CD8-positive, alpha-beta memory T cell (primary cell): ENCODE results near the gene DFFB. TPM values are rescaled to one million over a fixed set of nuclear protein-coding genes. Genes with fewer than 3 reads are reported as not detected.

Source experiments
- CTCF ChIA-PET: fragments of 350-600 bp; sonication (Branson Sonifier 250); formaldehyde crosslinking; loops from one replicate; lab custom pipeline; 2021; ENCODE audit warnings: antibody characterized with exemption; lab: Charles Lee
- POLR2A ChIA-PET: fragments of 350-600 bp; sonication (Branson Sonifier 250); formaldehyde crosslinking; loops from one replicate; lab custom pipeline; 2021; ENCODE audit warnings: antibody characterized with exemption; lab: Charles Lee
- DNase-seq, 5 donors: peaks; one replicate each; pipeline versions ENCODE4 v3.0.0 to v3.0.0-alpha.2; 2020 to 2022; ENCODE audit warnings: mixed read lengths in 1 of 5
- H3K27ac ChIP-seq: one replicate; pipeline ENCODE4 v1.7.0; 2013; ENCODE audit warnings: low read depth, mild to moderate bottlenecking, low read length, moderate library complexity
- H3K27me3 ChIP-seq: 2 replicates; pipeline ENCODE4 v1.7.0; 2013; ENCODE audit warnings: low read length, mild to moderate bottlenecking; ENCODE audit not compliant: insufficient read depth, poor library complexity, severe bottlenecking
- H3K36me3 ChIP-seq: 2 replicates; pipeline ENCODE4 v1.7.0; 2013; ENCODE audit warnings: mild to moderate bottlenecking, low read length, moderate library complexity; ENCODE audit not compliant: insufficient read depth
- H3K4me1 ChIP-seq: 2 replicates; pipeline ENCODE4 v1.7.0; 2013; ENCODE audit warnings: mild to moderate bottlenecking, low read length, moderate library complexity; ENCODE audit not compliant: insufficient read depth
- H3K4me3 ChIP-seq: 2 replicates; pipeline ENCODE4 v1.7.0; 2013; ENCODE audit warnings: mild to moderate bottlenecking, low read length
- H3K9me3 ChIP-seq: 2 replicates; pipeline ENCODE4 v1.7.0; 2013; ENCODE audit warnings: mild to moderate bottlenecking, low read length
- H3K27ac Mint-ChIP-seq, 8 donors: one replicate each; pipeline ENCODE4 v1.8.0; 2020 to 2021; ENCODE audit warnings: mixed read lengths in 8 of 8, mild to moderate bottlenecking in 6 of 8, inconsistent platforms in 3 of 8, moderate library complexity in 3 of 8
- H3K27me3 Mint-ChIP-seq, 2 donors: one replicate each; pipeline ENCODE4 v1.8.0; 2020 to 2021; ENCODE audit warnings: mixed read lengths in 2 of 2, mild to moderate bottlenecking in 1 of 2, moderate library complexity in 1 of 2
- H3K36me3 Mint-ChIP-seq, 3 donors: one replicate each; pipeline ENCODE4 v1.8.0; 2020 to 2021; ENCODE audit warnings: mixed read lengths in 3 of 3, inconsistent platforms in 1 of 3, mild to moderate bottlenecking in 1 of 3
- H3K4me1 Mint-ChIP-seq, 3 donors: one replicate each; pipeline ENCODE4 v1.8.0; 2020 to 2021; ENCODE audit warnings: mixed read lengths in 3 of 3, inconsistent platforms in 1 of 3, mild to moderate bottlenecking in 1 of 3
- H3K4me3 Mint-ChIP-seq, 7 donors: one replicate each; pipeline ENCODE4 v1.8.0; 2020 to 2021; ENCODE audit warnings: mixed read lengths in 7 of 7, mild to moderate bottlenecking in 6 of 7, moderate library complexity in 4 of 7, inconsistent platforms in 2 of 7
- H3K9me3 Mint-ChIP-seq, 5 donors: one replicate each; pipeline ENCODE4 v1.8.0; 2020 to 2022; ENCODE audit warnings: mixed read lengths in 5 of 5, mild to moderate bottlenecking in 3 of 5, moderate library complexity in 2 of 5, inconsistent platforms in 1 of 5
- polyA plus RNA-seq: library from polyadenylated mRNA; unstranded; fragments of 300-500 nt; fragmentation: Illumina TruSeq; gene quantifications from one replicate; pipeline ENCODE4 v1.2.3, GENCODE V29; 2021
- total RNA-seq, 2 experiments: library from RNA; stranded (reverse); gene quantifications; one replicate each; pipeline ENCODE4 v1.2.3, GENCODE V29; 2021

Gene DFFB
- total and polyA plus RNA-seq, 3 experiments from 2014 or later = 8.3 to 14.6 (median 10.9) TPM

DNA sequence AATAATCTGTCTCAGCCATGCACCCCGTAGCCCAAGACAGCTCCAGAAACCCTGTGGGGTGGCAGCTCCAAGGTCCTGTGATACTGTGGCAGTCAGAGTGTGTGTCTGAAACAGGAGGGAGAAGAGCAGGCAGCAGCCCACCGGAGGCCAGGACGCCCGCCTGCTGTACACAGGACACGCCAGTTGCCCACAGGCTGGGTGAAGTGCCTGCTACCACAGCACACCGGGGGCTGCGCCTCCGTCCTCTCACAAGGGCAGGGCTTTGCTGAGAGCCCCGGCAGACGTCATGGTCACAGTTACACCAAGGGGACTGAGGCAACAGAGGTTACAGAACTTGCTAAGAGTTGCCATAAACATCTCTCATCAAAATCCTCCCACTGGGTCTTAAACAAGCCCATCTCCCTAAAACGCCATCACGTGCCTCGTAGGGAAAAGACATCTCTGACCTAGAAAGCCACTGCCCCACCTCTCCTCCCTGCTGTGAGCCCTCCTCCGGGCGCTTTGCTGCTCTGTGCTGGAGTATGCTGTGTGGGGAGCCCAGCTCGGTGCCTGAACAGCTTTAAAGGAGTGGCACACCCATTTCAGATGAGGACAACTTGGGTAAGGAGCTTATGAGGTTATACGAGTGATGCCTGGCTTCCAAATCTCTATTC lies 37.5 kb downstream of the DFFB start:
- POLR2A ChIA-PET = no interaction called here
- CTCF ChIA-PET = interaction anchor here (1.8 kb wide), 1 partner anchor 37 kb away, joined by 3 read pairs; the partner anchor contains the start of genes CEP104 and DFFB
- H3K4me1 Mint-ChIP-seq = peaks cover 39 to 62% (median 54%) of the 10 kb centered on the region in 3 donors

DNA sequence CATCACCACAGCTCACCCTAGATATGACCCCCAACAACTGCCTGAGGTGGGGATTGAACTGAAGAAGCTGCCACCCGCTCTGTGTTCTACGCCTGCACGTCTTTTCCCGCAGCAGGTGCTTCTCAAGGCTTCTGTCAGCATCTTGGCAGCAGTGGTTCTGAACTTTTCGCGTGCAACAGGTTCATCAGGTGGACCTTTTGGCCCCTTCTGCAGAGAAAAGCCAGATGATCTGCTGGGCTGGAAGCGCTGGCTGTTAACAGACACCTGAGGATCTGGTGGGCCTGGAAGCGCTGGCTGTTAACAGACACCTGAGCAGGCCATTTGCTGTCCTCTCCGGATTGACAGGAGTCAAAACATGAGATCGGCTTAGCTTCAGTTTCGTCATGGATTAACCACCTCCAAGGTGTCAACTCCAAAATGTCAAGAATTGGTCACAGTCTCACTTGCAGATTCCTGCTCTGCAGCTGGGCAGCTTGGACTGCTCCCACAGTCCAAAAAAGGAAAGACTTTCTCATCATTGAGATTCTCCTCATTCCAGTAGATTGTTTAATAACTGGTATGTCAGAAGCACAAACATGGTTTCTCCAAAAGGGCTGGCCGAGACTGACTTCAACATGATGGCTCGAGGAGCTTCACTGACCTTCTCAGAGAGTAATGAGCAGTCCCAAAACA lies 38.1 kb downstream of the DFFB start:
- peak overlapping the region in 1 of 7 donors; percentile 32 for H3K4me3 Mint-ChIP-seq
- H3K4me1 Mint-ChIP-seq = peaks cover 35 to 60% (median 47%) of the 10 kb centered on the region in 3 donors
- H3K9me3 ChIP-seq = peaks cover 13% of the 10 kb centered on the region
- POLR2A ChIA-PET = interaction anchor here (0.5 kb wide), 1 partner anchor 128 kb away, joined by 4 read pairs; no protein-coding TSS in a partner anchor
- H3K27ac Mint-ChIP-seq = peak overlapping the region in 4 of 8 donors; percentile 21 to 63 (median 44)
- H3K27me3 Mint-ChIP-seq = no peaks in the 10 kb centered on the region
- CTCF ChIA-PET = interaction anchor here (1.1 kb wide), 1 partner anchor 120 kb away, joined by 3 read pairs; no protein-coding TSS in a partner anchor
- H3K4me3 ChIP-seq = no peak overlapping the region
- no peak overlapping the region for H3K27ac ChIP-seq
- peaks cover 19% of the 10 kb centered on the region for H3K4me1 ChIP-seq
- peaks cover 12% of the 10 kb centered on the region for H3K36me3 ChIP-seq
- peaks cover 2 to 12% (median 11%) of the 10 kb centered on the region in 5 donors for H3K9me3 Mint-ChIP-seq
- H3K36me3 Mint-ChIP-seq = peaks cover 9 to 54% (median 12%) of the 10 kb centered on the region in 3 donors
- peak in 1 of 5 donors; percentile 31 for DNase-seq
- no peaks in the 10 kb centered on the region for H3K27me3 ChIP-seq

More for the DNA sequence above, 37.5 kb downstream of the DFFB start:
- H3K4me3 ChIP-seq = no peak overlapping the region
- no peaks in the 10 kb centered on the region for H3K27me3 ChIP-seq
- no peaks in the 10 kb centered on the region for H3K27me3 Mint-ChIP-seq
- peaks cover 2 to 12% (median 11%) of the 10 kb centered on the region in 5 donors for H3K9me3 Mint-ChIP-seq
- peaks cover 12 to 57% (median 12%) of the 10 kb centered on the region in 3 donors for H3K36me3 Mint-ChIP-seq
- H3K27ac Mint-ChIP-seq = peak overlapping the region in 3 of 8 donors; percentile 29 to 47 (median 30)
- peaks cover 21% of the 10 kb centered on the region for H3K4me1 ChIP-seq
- H3K27ac ChIP-seq = no peak overlapping the region
- H3K36me3 ChIP-seq = peaks cover 18% of the 10 kb centered on the region
- DNase-seq = no peak
- H3K4me3 Mint-ChIP-seq = no peak overlapping the region
- peaks cover 13% of the 10 kb centered on the region for H3K9me3 ChIP-seq

DNA sequence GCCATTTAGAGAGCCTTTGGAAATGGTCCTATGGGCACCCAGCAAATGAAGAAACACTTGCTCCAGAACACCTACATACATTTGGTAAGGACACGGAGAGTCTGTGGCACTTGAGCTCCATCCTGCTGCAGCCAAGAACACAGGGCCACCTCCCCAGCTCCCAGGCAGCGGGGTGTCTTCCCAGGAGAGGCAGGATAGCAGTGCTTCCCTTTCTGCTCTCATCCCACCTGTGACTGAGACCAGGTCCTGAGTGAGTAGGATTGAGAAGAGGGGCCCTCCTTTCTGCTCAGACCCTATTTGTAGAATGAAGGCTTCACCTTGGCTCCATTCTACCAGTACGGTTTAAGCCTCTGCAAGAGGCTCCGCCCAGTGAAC lies 38.7 kb downstream of the DFFB start:
- peaks cover 2 to 12% (median 11%) of the 10 kb centered on the region in 5 donors for H3K9me3 Mint-ChIP-seq
- ChIA-PET POLR2A (no interaction called here), CTCF (interaction anchor here (1.1 to 1.5 kb wide), 2 partner anchors 38 to 120 kb away, joined by 3 to 4 read pairs; partner anchors contain the start of genes CEP104 and DFFB)
- H3K9me3 ChIP-seq = peaks cover 13% of the 10 kb centered on the region
- peaks cover 9 to 53% (median 12%) of the 10 kb centered on the region in 3 donors for H3K36me3 Mint-ChIP-seq
- peak overlapping the region in 3 of 8 donors; percentile 7 to 63 (median 60) for H3K27ac Mint-ChIP-seq
- no peak for DNase-seq
- H3K36me3 ChIP-seq = peaks cover 7% of the 10 kb centered on the region
- H3K27ac ChIP-seq = no peak overlapping the region
- peaks cover 32 to 60% (median 42%) of the 10 kb centered on the region in 3 donors for H3K4me1 Mint-ChIP-seq
- H3K27me3 ChIP-seq = no peaks in the 10 kb centered on the region
- H3K4me3 ChIP-seq = no peak overlapping the region
- H3K27me3 Mint-ChIP-seq = no peaks in the 10 kb centered on the region
- peak overlapping the region in 1 of 7 donors; percentile 32 for H3K4me3 Mint-ChIP-seq
- peaks cover 14% of the 10 kb centered on the region for H3K4me1 ChIP-seq

DNA sequence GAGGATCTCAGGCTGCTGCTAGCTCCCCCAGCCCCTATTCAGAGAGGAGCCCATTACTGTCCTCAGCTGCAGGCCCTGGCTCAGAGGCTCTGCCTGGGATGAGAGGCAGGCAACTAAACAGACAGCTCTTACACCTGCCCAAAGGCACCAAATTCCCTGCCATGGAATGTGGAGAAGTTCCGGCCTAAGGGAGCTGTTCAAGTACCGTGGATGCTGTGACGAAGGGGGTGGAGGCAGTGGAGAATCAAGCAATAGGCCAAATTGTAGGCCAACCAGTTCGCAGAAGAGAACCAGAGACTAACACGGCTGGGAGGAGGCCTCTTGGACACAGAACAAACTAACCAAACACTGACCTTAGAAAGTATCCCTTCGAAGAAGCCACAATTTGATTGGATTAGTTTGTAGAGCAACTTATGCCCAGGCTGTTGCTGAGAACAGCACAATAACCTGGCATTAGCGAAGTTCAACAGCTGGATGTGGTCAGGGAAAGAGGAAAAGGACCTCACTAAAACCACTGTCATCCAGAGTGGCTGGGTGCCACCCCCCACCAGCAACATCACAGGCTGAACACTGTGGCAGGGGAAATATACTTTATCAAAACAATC lies 39.2 kb downstream of the DFFB start:
- H3K4me1 Mint-ChIP-seq = peaks cover 30 to 54% (median 40%) of the 10 kb centered on the region in 3 donors

DNA sequence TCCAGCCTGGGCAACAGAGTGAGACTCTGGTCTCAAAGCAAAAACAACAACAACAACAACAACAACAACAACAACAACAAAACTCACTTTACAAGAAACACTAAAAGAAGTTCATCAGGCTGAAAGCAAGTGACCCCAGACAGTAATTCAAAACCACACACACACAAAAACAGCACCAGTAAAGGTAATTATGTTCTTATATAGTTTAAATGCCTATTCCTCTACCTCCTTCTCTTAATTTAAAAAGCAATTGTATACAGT lies 41.1 kb downstream of the DFFB start:
- Histone ChIP-seq H3K27ac (no peak overlapping the region), H3K4me1 (peaks cover 35% of the 10 kb centered on the region), H3K9me3 (peaks cover 13% of the 10 kb centered on the region), H3K27me3 (no peaks in the 10 kb centered on the region), H3K4me3 (no peak overlapping the region), H3K36me3 (peaks cover 6% of the 10 kb centered on the region)
- peaks cover 2 to 12% (median 11%) of the 10 kb centered on the region in 5 donors for H3K9me3 Mint-ChIP-seq
- H3K27ac Mint-ChIP-seq = peak overlapping the region in 5 of 8 donors; percentile 27 to 91 (median 83)
- H3K36me3 Mint-ChIP-seq = peaks cover 6 to 40% (median 12%) of the 10 kb centered on the region in 3 donors
- peaks cover 0 to 1% of the 10 kb centered on the region in 2 donors for H3K27me3 Mint-ChIP-seq
- peaks cover 32 to 60% (median 49%) of the 10 kb centered on the region in 3 donors for H3K4me1 Mint-ChIP-seq
- ChIA-PET POLR2A (no interaction called here), CTCF (no interaction called here)
- peak overlapping the region in 4 of 7 donors; percentile 15 to 96 (median 91) for H3K4me3 Mint-ChIP-seq
- DNase-seq = no peak

More for the DNA sequence above, 39.2 kb downstream of the DFFB start:
- Histone ChIP-seq H3K4me3 (no peak overlapping the region), H3K9me3 (peaks cover 13% of the 10 kb centered on the region), H3K36me3 (peaks cover 6% of the 10 kb centered on the region), H3K4me1 (peaks cover 16% of the 10 kb centered on the region), H3K27ac (no peak overlapping the region), H3K27me3 (no peaks in the 10 kb centered on the region)
- peak overlapping the region in 1 of 7 donors; percentile 32 for H3K4me3 Mint-ChIP-seq
- H3K36me3 Mint-ChIP-seq = peaks cover 9 to 50% (median 12%) of the 10 kb centered on the region in 3 donors
- no peaks in the 10 kb centered on the region for H3K27me3 Mint-ChIP-seq
- ChIA-PET POLR2A (no interaction called here), CTCF (interaction anchor here (1.1 to 1.5 kb wide), 2 partner anchors 39 to 121 kb away, joined by 3 to 4 read pairs; partner anchors contain the start of genes CEP104 and DFFB)
- peak overlapping the region in 3 of 8 donors; percentile 4 to 85 (median 63) for H3K27ac Mint-ChIP-seq
- no peak for DNase-seq
- H3K9me3 Mint-ChIP-seq = peaks cover 2 to 12% (median 11%) of the 10 kb centered on the region in 5 donors

DNA sequence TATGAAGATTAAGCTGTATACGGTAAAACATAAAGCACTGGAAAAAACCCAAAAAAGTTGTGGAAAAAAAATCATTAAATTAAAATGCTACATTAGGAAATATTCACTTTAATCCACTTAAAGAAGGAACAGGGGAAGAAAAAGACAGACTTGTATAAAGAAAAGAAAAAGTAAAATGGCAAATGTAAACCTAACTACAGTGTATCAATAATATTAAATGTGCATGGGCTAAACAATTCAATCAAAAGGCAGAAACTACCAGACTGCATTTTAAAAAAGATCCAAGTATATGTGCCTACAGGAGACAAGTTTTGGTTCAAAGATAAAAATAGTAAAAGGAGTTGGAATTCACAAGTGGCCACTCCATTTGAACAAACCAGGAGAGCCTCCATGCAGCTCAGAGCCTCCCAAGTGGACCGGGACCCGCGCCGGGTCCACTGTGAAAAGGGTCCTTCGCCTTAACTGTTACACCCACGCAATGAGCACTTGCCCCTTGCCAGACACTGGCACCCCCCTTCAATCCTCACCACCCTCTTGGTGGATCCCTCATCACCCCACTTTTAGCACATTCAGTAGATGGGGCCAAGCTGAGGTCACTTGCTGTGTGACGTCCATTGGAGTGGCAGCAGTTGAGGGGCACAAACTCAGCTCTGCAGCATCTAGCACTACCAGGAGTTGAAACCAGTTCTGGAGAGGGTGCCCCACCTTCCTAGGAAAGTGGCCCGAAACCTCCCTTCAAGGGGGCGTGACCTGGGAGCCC lies 41.9 kb downstream of the DFFB start:
- CTCF ChIA-PET = interaction anchor here (1.9 to 3.0 kb wide), 2 partner anchors 15 to 42 kb away, joined by 9 to 15 read pairs; partner anchors contain the start of genes CEP104 and DFFB
- H3K9me3 ChIP-seq = peaks cover 13% of the 10 kb centered on the region
- peaks cover 2 to 12% (median 11%) of the 10 kb centered on the region in 5 donors for H3K9me3 Mint-ChIP-seq

DNA sequence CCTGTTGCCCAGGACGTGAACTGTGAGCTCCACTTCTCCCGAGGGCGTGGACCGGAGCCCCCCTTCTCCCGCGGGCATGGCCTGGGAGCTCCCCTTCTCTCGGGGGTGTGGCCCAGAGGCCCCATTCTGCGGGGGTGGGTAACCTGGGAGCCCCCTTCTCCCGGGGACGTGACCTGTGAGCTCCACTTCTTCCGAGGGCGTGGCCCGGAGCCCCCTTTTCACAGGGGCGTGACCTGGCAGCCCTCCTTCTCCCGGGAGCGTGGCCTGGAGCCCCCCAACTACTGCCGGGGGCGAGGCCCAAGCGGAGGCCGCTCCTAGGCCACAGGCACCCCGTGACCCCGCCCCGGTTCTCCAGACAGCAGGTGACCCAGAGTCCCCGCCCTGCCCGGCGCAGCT lies 42.5 kb downstream of the DFFB start:
- H3K27me3 ChIP-seq = no peaks in the 10 kb centered on the region
- POLR2A ChIA-PET = interaction anchor here (0.7 to 2.3 kb wide), 5 partner anchors 10 to 103 kb away, joined by 3 to 18 read pairs (median 5); partner anchors contain the start of genes CEP104, DFFB and LRRC47
- peak in 1 of 5 donors; percentile 82 for DNase-seq
- peak overlapping the region; percentile 84 to 98 (median 95) for H3K27ac Mint-ChIP-seq
- peaks cover 32 to 67% (median 54%) of the 10 kb centered on the region in 3 donors for H3K4me1 Mint-ChIP-seq
- peaks cover 2 to 12% (median 11%) of the 10 kb centered on the region in 5 donors for H3K9me3 Mint-ChIP-seq
- peaks cover 0 to 1% of the 10 kb centered on the region in 2 donors for H3K27me3 Mint-ChIP-seq
- H3K4me3 Mint-ChIP-seq = peak overlapping the region; percentile 87 to 97 (median 95)
- H3K4me1 ChIP-seq = peaks cover 49% of the 10 kb centered on the region
- H3K36me3 ChIP-seq = peaks cover 5% of the 10 kb centered on the region
- peaks cover 6 to 36% (median 12%) of the 10 kb centered on the region in 3 donors for H3K36me3 Mint-ChIP-seq
- peak overlapping the region; percentile 91 for H3K4me3 ChIP-seq
- CTCF ChIA-PET = interaction anchor here (1.9 to 3.0 kb wide), 2 partner anchors 16 to 42 kb away, joined by 9 to 15 read pairs; partner anchors contain the start of genes CEP104 and DFFB
- peaks cover 13% of the 10 kb centered on the region for H3K9me3 ChIP-seq
- H3K27ac ChIP-seq = peak overlapping the region; percentile 91

More for the DNA sequence above, 41.9 kb downstream of the DFFB start:
- peaks cover 32 to 67% (median 54%) of the 10 kb centered on the region in 3 donors for H3K4me1 Mint-ChIP-seq
- H3K27ac Mint-ChIP-seq = peak overlapping the region; percentile 59 to 91 (median 84)
- DNase-seq = no peak
- Histone ChIP-seq H3K27ac (peak overlapping the region; percentile 91), H3K36me3 (peaks cover 6% of the 10 kb centered on the region), H3K4me1 (peaks cover 43% of the 10 kb centered on the region), H3K27me3 (no peaks in the 10 kb centered on the region), H3K4me3 (peak overlapping the region; percentile 91)
- H3K27me3 Mint-ChIP-seq = peaks cover 0 to 1% of the 10 kb centered on the region in 2 donors
- POLR2A ChIA-PET = interaction anchor here (1.0 to 2.3 kb wide), 4 partner anchors 9 to 103 kb away, joined by 3 to 18 read pairs (median 10); partner anchors contain the start of genes CEP104, DFFB and LRRC47
- H3K4me3 Mint-ChIP-seq = peak overlapping the region; percentile 87 to 97 (median 95)
- H3K36me3 Mint-ChIP-seq = peaks cover 6 to 37% (median 12%) of the 10 kb centered on the region in 3 donors
